H1 (cell line): ENCODE data around the gene ANKLE1. TPM values are rescaled to one million over a fixed set of nuclear protein-coding genes. Genes with fewer than 3 reads are reported as not detected.
A peak's percentile ranks its signal among the peaks of the same experiment; 100 is the strongest.

Experiments used
- CTCF ChIA-PET: fragments of 300-600 bp; sonication (Branson Sonifier 250); formaldehyde crosslinking; loops from one replicate; lab custom pipeline; 2021; ENCODE audit not compliant: partially characterized antibody; lab: Charles Lee
- POLR2A ChIA-PET: fragments of 300-600 bp; sonication (Branson Sonifier 250); formaldehyde crosslinking; loops from one replicate; lab custom pipeline; 2021; ENCODE audit warnings: inconsistent platforms; ENCODE audit not compliant: partially characterized antibody; lab: Charles Lee
- DNase-seq, 2 experiments: peaks; one replicate each; pipeline versions ENCODE4 v3.0.0 to v3.0.0-alpha.2; 2010 to 2022; ENCODE audit warnings: low spot score in 2 of 2, low read depth in 1 of 2, mixed read lengths in 1 of 2
- FAIRE-seq: peaks from 2 replicates; lab custom pipeline; 2011; peaks lifted over from hg19 to GRCh38; lab: Jason Lieb, UNC
- H2AFZ ChIP-seq: 2 replicates; pipeline ENCODE4 v1.8.1; 2012; ENCODE audit warnings: low read length, inconsistent platforms
- H2AK5ac ChIP-seq: 2 replicates; pipeline ENCODE4 v1.6.1; 2013; ENCODE audit warnings: low read depth, low read length
- H2BK120ac ChIP-seq: replicated peaks from 2 replicates; pipeline ENCODE3; 2013; ENCODE audit warnings: low read depth, low read length, inconsistent platforms
- H2BK12ac ChIP-seq: 2 replicates; pipeline ENCODE4 v1.6.1; 2013; ENCODE audit warnings: low read depth, low read length
- H2BK15ac ChIP-seq: 2 replicates; pipeline ENCODE4 v1.6.1; 2013; ENCODE audit warnings: low read length
- H2BK20ac ChIP-seq: 2 replicates; pipeline ENCODE4 v1.6.1; 2013; ENCODE audit warnings: low read length
- H2BK5ac ChIP-seq: 2 replicates; pipeline ENCODE4 v1.6.1; 2013; ENCODE audit warnings: low read depth, low read length
- H3K14ac ChIP-seq: 2 replicates; pipeline ENCODE4 v1.6.1; 2013; ENCODE audit warnings: inconsistent platforms; ENCODE audit not compliant: insufficient read length
- H3K18ac ChIP-seq: 2 replicates; pipeline ENCODE4 v1.6.1; 2013; ENCODE audit warnings: low read length; ENCODE audit errors: extremely low read depth
- H3K23ac ChIP-seq: 2 replicates; pipeline ENCODE4 v1.6.1; 2013; ENCODE audit warnings: inconsistent platforms; ENCODE audit not compliant: insufficient read length
- H3K23me2 ChIP-seq: 2 replicates; pipeline ENCODE4 v1.6.1; 2013; ENCODE audit warnings: low read depth, low read length
- H3K27ac ChIP-seq: 2 replicates; pipeline ENCODE4 v1.6.1; 2011; ENCODE audit warnings: low read depth, low read length, inconsistent platforms
- H3K27me3 ChIP-seq, 4 experiments: replicated peaks in 1 of 4; 1 replicate in 1 of 4; 2 replicates in 3 of 4; pipeline versions ENCODE4 v1.6.1 to v1.8.1; 2011 to 2013; ENCODE audit warnings: low read length in 3 of 4, mild to moderate bottlenecking in 3 of 4, inconsistent platforms in 2 of 4, mixed read lengths in 2 of 4, moderate library complexity in 1 of 4; ENCODE audit not compliant: control insufficient read depth in 3 of 4, insufficient read depth in 3 of 4; ENCODE audit errors: extremely low read depth in 1 of 4
- H3K36me3 ChIP-seq, 4 experiments: 2 replicates each; pipeline versions ENCODE4 v1.6.1 to v1.8.1; 2011 to 2013; ENCODE audit warnings: mild to moderate bottlenecking in 4 of 4, low read length in 3 of 4, moderate library complexity in 2 of 4, control low read depth in 1 of 4, inconsistent platforms in 1 of 4; ENCODE audit not compliant: insufficient read depth in 4 of 4, control insufficient read depth in 2 of 4
- H3K4ac ChIP-seq: replicated peaks from 2 replicates; pipeline ENCODE3; 2013; ENCODE audit warnings: low read length, low read depth, mixed read lengths, inconsistent platforms; ENCODE audit not compliant: insufficient read length
- H3K4me1 ChIP-seq, 4 experiments: replicated peaks in 1 of 4; 1 replicate in 1 of 4; 2 replicates in 3 of 4; pipeline versions ENCODE4 v1.6.1 to v1.8.1; 2011 to 2013; ENCODE audit warnings: low read length in 3 of 4, inconsistent platforms in 2 of 4, mixed read lengths in 1 of 4; ENCODE audit not compliant: insufficient read depth in 4 of 4, control insufficient read depth in 3 of 4
- H3K4me2 ChIP-seq, 2 experiments: 2 replicates each; pipeline versions ENCODE4 v1.6.1 to v1.8.1; 2011 to 2013; ENCODE audit warnings: low read depth in 2 of 2, low read length in 2 of 2, control low read depth in 1 of 2, inconsistent platforms in 1 of 2, mild to moderate bottlenecking in 1 of 2; ENCODE audit not compliant: insufficient read depth in 1 of 2
- H3K4me3 ChIP-seq, 4 experiments: fragments of 200-600, 300-600 bp in 1 of 4; sonication (generic), shearing (Covaris generic), sonication (Bioruptor Twin) in 1 of 4; 2 replicates each; pipeline versions ENCODE4 v1.5.1 to v1.8.1; 2011 to 2016; ENCODE audit warnings: low read length in 4 of 4, low read depth in 3 of 4, control low read depth in 2 of 4, inconsistent platforms in 2 of 4, mild to moderate bottlenecking in 2 of 4, mixed read lengths in 1 of 4, moderate library complexity in 1 of 4; ENCODE audit not compliant: insufficient read depth in 2 of 4; ENCODE audit errors: extremely low read depth in 1 of 4
- H3K56ac ChIP-seq: replicated peaks from 2 replicates; pipeline ENCODE3; 2013; ENCODE audit warnings: low read depth, mild to moderate bottlenecking, mixed read lengths, low read length, inconsistent platforms; ENCODE audit not compliant: insufficient read length
- H3K79me1 ChIP-seq: 2 replicates; pipeline ENCODE4 v1.6.1; 2013; ENCODE audit warnings: low read depth, low read length, control low read depth
- H3K79me2 ChIP-seq, 2 experiments: 2 replicates each; pipeline versions ENCODE4 v1.6.1 to v1.8.1; 2012 to 2013; ENCODE audit warnings: low read length in 2 of 2, mild to moderate bottlenecking in 2 of 2, inconsistent platforms in 1 of 2; ENCODE audit not compliant: insufficient read depth in 2 of 2, control insufficient read depth in 1 of 2
- H3K9ac ChIP-seq, 4 experiments: replicated peaks in 1 of 4; 1 replicate in 1 of 4; 2 replicates in 3 of 4; pipeline versions ENCODE4 v1.6.1 to v1.8.1; 2011 to 2013; ENCODE audit warnings: low read depth in 3 of 4, low read length in 3 of 4, control low read depth in 2 of 4, mild to moderate bottlenecking in 2 of 4, moderate library complexity in 2 of 4, inconsistent platforms in 1 of 4; ENCODE audit errors: extremely low read depth in 1 of 4
- H3K9me3 ChIP-seq, 2 experiments: 2 replicates each; pipeline versions ENCODE4 v1.6.1 to v1.8.1; 2012 to 2013; ENCODE audit warnings: mild to moderate bottlenecking in 2 of 2, moderate library complexity in 2 of 2, control low read depth in 1 of 2, inconsistent platforms in 1 of 2, low read depth in 1 of 2, low read length in 1 of 2, mixed read lengths in 1 of 2; ENCODE audit not compliant: insufficient read depth in 2 of 2
- H4K20me1 ChIP-seq, 2 experiments: replicated peaks in 1 of 2; 2 replicates each; pipeline versions ENCODE3 to v1.8.1; 2011 to 2013; ENCODE audit warnings: inconsistent platforms in 2 of 2, low read length in 2 of 2, mild to moderate bottlenecking in 1 of 2; ENCODE audit not compliant: insufficient read depth in 2 of 2, control insufficient read depth in 1 of 2
- H4K5ac ChIP-seq: 2 replicates; pipeline ENCODE4 v1.6.1; 2013; ENCODE audit warnings: low read length, low read depth, mixed read lengths, inconsistent platforms; ENCODE audit not compliant: insufficient read length
- H4K8ac ChIP-seq: 2 replicates; pipeline ENCODE4 v1.8.0; 2013; ENCODE audit warnings: mild to moderate bottlenecking, moderate library complexity, low read length, inconsistent platforms; ENCODE audit not compliant: insufficient read depth; ENCODE audit errors: extremely low read depth
- H4K91ac ChIP-seq: replicated peaks from 2 replicates; pipeline ENCODE3; 2013; ENCODE audit warnings: low read length, mixed read lengths, inconsistent platforms; ENCODE audit not compliant: insufficient read length
- EZH2 ChIP-seq: fragments of 200-600 bp; sonication (generic); IDR thresholded peaks from 2 replicates; pipeline ENCODE4 v1.7.1; 2012; ENCODE audit warnings: low read depth, mild to moderate bottlenecking, moderate library complexity, low read length, inconsistent platforms; ENCODE audit not compliant: severe bottlenecking
- JUND ChIP-seq: IDR thresholded peaks from 2 replicates; pipeline ENCODE4 v1.6.1; 2011; ENCODE audit warnings: mild to moderate bottlenecking, improper control_type of control experiment, low read length
- KDM4A ChIP-seq: IDR thresholded peaks from one replicate; pipeline ENCODE4 v1.7.1; 2012; ENCODE audit warnings: low read depth, mild to moderate bottlenecking, moderate library complexity, low read length, inconsistent platforms; ENCODE audit not compliant: severe bottlenecking
- POLR2A ChIP-seq, 2 experiments: IDR thresholded peaks; 1 replicate in 1 of 2; 2 replicates in 1 of 2; pipeline ENCODE4 v1.6.1; 2011; ENCODE audit warnings: low read depth in 2 of 2, low read length in 2 of 2, mild to moderate bottlenecking in 2 of 2; ENCODE audit errors: control extremely low read depth in 1 of 2
- RAD21 ChIP-seq, 2 experiments: IDR thresholded peaks in 1 of 2; conservative IDR thresholded peaks in 1 of 2; 2 replicates each; pipeline ENCODE4 v1.6.1; 2011; ENCODE audit warnings: low read depth in 2 of 2, low read length in 2 of 2, improper control_type of control experiment in 1 of 2, inconsistent platforms in 1 of 2, mild to moderate bottlenecking in 1 of 2, moderate library complexity in 1 of 2
- RXRA ChIP-seq: IDR thresholded peaks from 2 replicates; pipeline ENCODE4 v1.6.1; 2011; ENCODE audit warnings: low read depth, mild to moderate bottlenecking, low read length, moderate library complexity; ENCODE audit not compliant: insufficient read depth
- SAP30 ChIP-seq: fragments of 300-600 bp; sonication (generic); IDR thresholded peaks from 2 replicates; pipeline ENCODE4 v1.7.1; 2012; ENCODE audit warnings: low read length, moderate library complexity, mild to moderate bottlenecking, inconsistent platforms; ENCODE audit not compliant: insufficient read depth, insufficient replicate concordance
- TAF1 ChIP-seq: IDR thresholded peaks from 2 replicates; pipeline ENCODE4 v1.6.1; 2011; ENCODE audit warnings: mild to moderate bottlenecking, low read depth, low read length
- TEAD4 ChIP-seq: IDR thresholded peaks from 2 replicates; pipeline ENCODE4 v1.6.1; 2012; ENCODE audit warnings: low read depth, low read length, inconsistent platforms, mixed read lengths
- WGBS, 2 experiments: shearing (Covaris generic) in 1 of 2; methylation state at CpG; one replicate each; pipeline versions ENCODE4 v1.1.6 to v1.1.7; 2013 to 2015; ENCODE audit warnings: low lambda C conversion rate in 2 of 2, mixed read lengths in 2 of 2, inconsistent platforms in 1 of 2, low coverage in 1 of 2, missing lambda C conversion rate in 1 of 2; ENCODE audit not compliant: insufficient replicate concordance in 2 of 2, insufficient coverage in 1 of 2, insufficient read length in 1 of 2; ENCODE audit errors: extremely low coverage in 1 of 2, missing lambda C conversion rate in 1 of 2; 5-methylcytosine and 5-hydroxymethylcytosine counted together
- polyA plus RNA-seq, 7 experiments: library from polyadenylated mRNA; depleted of rRNA in 3 of 7; stranded (reverse) in 5 of 7; unstranded in 2 of 7; fragments of >200 nt in 5 of 7; fragments of 200-250 nt in 2 of 7; gene quantifications; 1 replicate in 5 of 7; 2 replicates in 1 of 7; 4 replicates in 1 of 7; pipeline versions ENCODE4 v1.2.1 to v1.2.3, GENCODE V29; 2011 to 2013; ENCODE audit warnings: missing spikeins in 2 of 7, mixed read lengths in 2 of 7
- total RNA-seq: library from RNA; stranded (reverse); fragmentation: NEBNext Ultra II Directional; extraction: Animal tissue kit (Norgen Biotek cat#: 25700); gene quantifications from 2 replicates; pipeline ENCODE4 v1.2.1, GENCODE V29; 2021

The ANKLE1 gene
- total and polyA plus RNA-seq, 2 of the 8 experiments (the other 6 are each of a cell fraction or from before 2014, with no cell fraction given) = 6.1 to 9.6 TPM

- Histone ChIP-seq H2BK120ac (no peak overlapping the region), H3K23me2 (peaks cover 2% of the 10 kb centered on the region; the same call in 1 of the 2 replicates), H2AFZ (no peak overlapping the region), H4K5ac (peak overlapping the region; percentile 13), H2BK12ac (no peak overlapping the region), H3K56ac (peak overlapping the region; percentile 19), H3K4me3 (peak overlapping the region; percentile 68 to 83 (median 78)), H3K9me3 (no peaks in the 10 kb centered on the region), H2BK5ac (peak overlapping the region; percentile 87; the same call in 1 of the 2 replicates), H2AK5ac (no peak overlapping the region), H3K79me2 (peaks cover 26 to 52% of the 10 kb centered on the region in 2 experiments; a peak in 3 of 4 replicates), H3K79me1 (peaks cover 12% of the 10 kb centered on the region), H3K23ac (no peak overlapping the region), H3K27ac (no peak overlapping the region; the same call in 1 of the 2 replicates), H2BK20ac (no peak overlapping the region), H3K4me2 (peak overlapping the region; percentile 74 to 83), H3K36me3 (peaks cover 0 to 4% (median 0%) of the 10 kb centered on the region in 4 experiments; a peak in 2 of 8 replicates), H3K9ac (peak overlapping the region; percentile 56 to 67 (median 60); a peak in 6 of 7 replicates), H3K27me3 (no peaks in the 10 kb centered on the region), H2BK15ac (no peak overlapping the region), H3K18ac (peak overlapping the region; percentile 90), H4K91ac (peak overlapping the region; percentile 75), H3K14ac (no peak overlapping the region), H4K20me1 (peaks cover 13 to 15% of the 10 kb centered on the region in 2 experiments), H4K8ac (no peak overlapping the region), H3K4me1 (peaks cover 3 to 34% (median 25%) of the 10 kb centered on the region in 4 experiments), H3K4ac (no peak overlapping the region)
- FAIRE-seq (no peak), DNase-seq (peak in 1 of 2 experiments; percentile 71)
- CTCF ChIA-PET = interaction anchor here (0.7 to 1.9 kb wide), 8 partner anchors 9 to 219 kb away, joined by 3 to 7 read pairs (median 3); partner anchors contain the start of gene USE1
- POLR2A ChIA-PET = interaction anchor here (0.6 to 6.4 kb wide), 16 partner anchors 8 to 627 kb away, joined by 3 to 118 read pairs (median 4); partner anchors contain the start of genes ANKLE1, BABAM1, OCEL1 and USE1
- 3% methylated on average over 42 of the region's 52 CpGs; no CpG with 5 or more reads in 1 of the 2 experiments for WGBS, 2 experiments
- TF ChIP-seq SAP30 (no peak), TEAD4 (no peak), EZH2 (no peak), TAF1 (peak; percentile 34; the same call in 1 of the 2 replicates), KDM4A (no peak), POLR2A (IDR thresholded peaks at IDR 0.05; ENCODE audit: control extremely low read depth in 1 of 2, low read depth in 2 of 2, low read length in 2 of 2) (0 out of 3 replicates have a peak, but pooled peaks of 1 of the 2 experiments have one; percentile 20), RAD21 (IDR thresholded peaks at IDR 0.05 in 1 of 2, conservative IDR thresholded peaks at IDR 0.05 in 1 of 2; ENCODE audit: low read depth in 2 of 2, low read length in 2 of 2) (no peak), JUND (no peak), RXRA (no peak)
Observed at GRCh38 chr19:17243830-17244617, 37.7 kb upstream of the ANKLE1 start.
